A549 (cell line): ENCODE measurements around the gene MEGF10.

ENCODE experiments used
- CBX2 ChIP-seq: fragments of 200-600 bp; sonication (generic); IDR thresholded peaks from 2 replicates; pipeline ENCODE4 v1.6.1; 2016; ENCODE audit warnings: low read depth, mild to moderate bottlenecking, borderline replicate concordance
- CTCF ChIP-seq: fragments of >200 bp; sonication (Bioruptor Twin); formaldehyde crosslinking; IDR thresholded peaks from 3 replicates; pipeline ENCODE4 v1.5.1; 2016
- E2F6 ChIP-seq: IDR thresholded peaks from 2 replicates; pipeline ENCODE4 v1.6.1; 2012; ENCODE audit warnings: low read depth, borderline replicate concordance
- EP300 ChIP-seq, 2 experiments: fragments of >200 bp; sonication (Bioruptor Twin); formaldehyde crosslinking; IDR thresholded peaks; 2 replicates in 1 of 2; 3 replicates in 1 of 2; pipeline ENCODE4 v1.6.1; 2016 to 2017
- KDM5A ChIP-seq: fragments of 200-600 bp; sonication (generic); IDR thresholded peaks from 2 replicates; pipeline ENCODE4 v1.6.1; 2016; ENCODE audit warnings: antibody characterized with exemption, mild to moderate bottlenecking
- MYC ChIP-seq: IDR thresholded peaks from 2 replicates; pipeline ENCODE4 v1.6.1; 2012; ENCODE audit warnings: mild to moderate bottlenecking, inconsistent platforms, low read length, improper control_type of control experiment, borderline replicate concordance
- NR3C1 ChIP-seq: fragments of >200 bp; sonication (Bioruptor Twin); formaldehyde crosslinking; IDR thresholded peaks from 3 replicates; pipeline ENCODE4 v1.6.1; 2017
- POLR2A ChIP-seq: IDR thresholded peaks from 2 replicates; pipeline ENCODE4 v1.6.1; 2012; ENCODE audit warnings: mild to moderate bottlenecking, low read length
- TF ChIP-seq, protein P1 (sequence below): IDR thresholded peaks from 2 replicates; pipeline ENCODE4 v1.6.1; 2012

GRCh38 chr5:127358740-127359139, 68.1 kb downstream of the MEGF10 start:
- TF ChIP-seq CTCF = no peak
- TF ChIP-seq E2F6 = no peak
- no peak for TF ChIP-seq POLR2A
- no peak for TF ChIP-seq NR3C1
- TF ChIP-seq, protein P1, sequence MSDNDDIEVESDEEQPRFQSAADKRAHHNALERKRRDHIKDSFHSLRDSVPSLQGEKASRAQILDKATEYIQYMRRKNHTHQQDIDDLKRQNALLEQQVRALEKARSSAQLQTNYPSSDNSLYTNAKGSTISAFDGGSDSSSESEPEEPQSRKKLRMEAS = no peak
- no peak for TF ChIP-seq KDM5A
- no peak for TF ChIP-seq EP300 (IDR thresholded peaks at IDR 0.05)
- no peak for TF ChIP-seq MYC
- no peak for TF ChIP-seq CBX2
